ENCODE results near the gene IL17RD. TPM values are rescaled to one million over a fixed set of nuclear protein-coding genes. Genes with fewer than 3 reads are reported as not detected.

The IL17RD gene
- total and polyA plus RNA-seq, 2 donors from 2014 or later: 4.4 to 18.9 TPM

GRCh38 chr3:57080171-57080570, 85.0 kb downstream of the IL17RD start:
- FAIRE-seq (no peak), DNase-seq (peak in 1 of 5 donors; percentile 32)
- H3K4me3 ChIP-seq (ENCODE audit: low read length in 3 of 3): no peak overlapping the region
- intact Hi-C loops (cut with DNase I): no loop called here
- no peak overlapping the region for H3K9ac ChIP-seq (ENCODE audit: low read length in 3 of 3)
- TF ChIP-seq, protein P1, sequence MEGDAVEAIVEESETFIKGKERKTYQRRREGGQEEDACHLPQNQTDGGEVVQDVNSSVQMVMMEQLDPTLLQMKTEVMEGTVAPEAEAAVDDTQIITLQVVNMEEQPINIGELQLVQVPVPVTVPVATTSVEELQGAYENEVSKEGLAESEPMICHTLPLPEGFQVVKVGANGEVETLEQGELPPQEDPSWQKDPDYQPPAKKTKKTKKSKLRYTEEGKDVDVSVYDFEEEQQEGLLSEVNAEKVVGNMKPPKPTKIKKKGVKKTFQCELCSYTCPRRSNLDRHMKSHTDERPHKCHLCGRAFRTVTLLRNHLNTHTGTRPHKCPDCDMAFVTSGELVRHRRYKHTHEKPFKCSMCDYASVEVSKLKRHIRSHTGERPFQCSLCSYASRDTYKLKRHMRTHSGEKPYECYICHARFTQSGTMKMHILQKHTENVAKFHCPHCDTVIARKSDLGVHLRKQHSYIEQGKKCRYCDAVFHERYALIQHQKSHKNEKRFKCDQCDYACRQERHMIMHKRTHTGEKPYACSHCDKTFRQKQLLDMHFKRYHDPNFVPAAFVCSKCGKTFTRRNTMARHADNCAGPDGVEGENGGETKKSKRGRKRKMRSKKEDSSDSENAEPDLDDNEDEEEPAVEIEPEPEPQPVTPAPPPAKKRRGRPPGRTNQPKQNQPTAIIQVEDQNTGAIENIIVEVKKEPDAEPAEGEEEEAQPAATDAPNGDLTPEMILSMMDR (IDR thresholded peaks at IDR 0.05; ENCODE audit: borderline replicate concordance, extremely low read depth, insufficient read depth): no peak
- H3K27ac ChIP-seq (ENCODE audit: low read depth in 2 of 2, low read length in 2 of 2): no peak overlapping the region
- no peaks in the 10 kb centered on the region for H3K36me3 ChIP-seq (ENCODE audit: control insufficient read depth in 2 of 3, insufficient read depth in 3 of 3, low read length in 3 of 3)
- peaks cover 0 to 10% (median 10%) of the 10 kb centered on the region in 3 donors for H3K4me1 ChIP-seq (ENCODE audit: control insufficient read depth in 2 of 3, insufficient read depth in 2 of 3, low read depth in 1 of 3, low read length in 3 of 3)
- no peaks in the 10 kb centered on the region for H3K27me3 ChIP-seq (ENCODE audit: control insufficient read depth, insufficient read depth, low read length)
- H3K9me3 ChIP-seq (ENCODE audit: control insufficient read depth in 2 of 3, insufficient read depth in 1 of 3, low read length in 3 of 3): no peaks in the 10 kb centered on the region

DNA sequence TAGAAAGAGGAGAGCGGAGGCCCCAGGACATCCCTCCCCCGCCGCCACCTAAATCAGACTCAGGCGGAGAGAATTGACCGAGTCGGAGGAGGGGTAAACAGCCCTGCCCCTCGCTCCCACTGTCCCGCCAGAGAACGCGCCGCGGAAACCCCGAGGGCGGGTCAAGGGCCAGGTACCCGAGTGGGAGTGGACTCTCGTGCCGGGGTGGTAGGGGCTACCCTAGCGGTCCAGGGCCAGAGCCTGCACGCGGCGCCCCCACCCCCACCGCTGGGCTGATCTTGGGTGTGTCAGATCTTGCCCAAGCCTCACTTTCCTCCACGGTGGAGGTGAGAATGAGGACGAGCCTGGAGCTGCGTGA, 85.7 kb downstream of the IL17RD start:
- no peak for FAIRE-seq
- no peak overlapping the region for H3K27ac ChIP-seq (ENCODE audit: low read depth in 2 of 2, low read length in 2 of 2)
- DNase-seq: peak in 1 of 5 donors; percentile 85
- H3K9ac ChIP-seq (ENCODE audit: low read length in 3 of 3): peak overlapping the region in 1 of 3 donors; percentile 40
- intact Hi-C loops (cut with DNase I): no loop called here
- peak overlapping the region; percentile 33 to 61 (median 59) for H3K4me3 ChIP-seq (ENCODE audit: low read length in 3 of 3)
- H3K9me3 ChIP-seq (ENCODE audit: control insufficient read depth in 2 of 3, insufficient read depth in 1 of 3, low read length in 3 of 3): no peaks in the 10 kb centered on the region
- TF ChIP-seq, protein P1 (IDR thresholded peaks at IDR 0.05; ENCODE audit: borderline replicate concordance, extremely low read depth, insufficient read depth): no peak
- H3K36me3 ChIP-seq (ENCODE audit: control insufficient read depth in 2 of 3, insufficient read depth in 3 of 3, low read length in 3 of 3): no peaks in the 10 kb centered on the region
- H3K4me1 ChIP-seq (ENCODE audit: control insufficient read depth in 2 of 3, insufficient read depth in 2 of 3, low read depth in 1 of 3, low read length in 3 of 3): peaks cover 0 to 10% (median 10%) of the 10 kb centered on the region in 3 donors
- no peaks in the 10 kb centered on the region for H3K27me3 ChIP-seq (ENCODE audit: control insufficient read depth, insufficient read depth, low read length)

- no peak for FAIRE-seq
- intact Hi-C loops (cut with DNase I): no loop called here
Measured at GRCh38 chr3:57078635-57079473, 86.3 kb downstream of the IL17RD start.

More at GRCh38 chr3:57078635-57079473, 86.3 kb downstream of the IL17RD start:
- no peaks in the 10 kb centered on the region for H3K9me3 ChIP-seq (ENCODE audit: control insufficient read depth in 2 of 3, insufficient read depth in 1 of 3, low read length in 3 of 3)
- no peaks in the 10 kb centered on the region for H3K27me3 ChIP-seq (ENCODE audit: control insufficient read depth, insufficient read depth, low read length)
- peak; percentile 80 to 89 (median 85) for DNase-seq
- no peaks in the 10 kb centered on the region for H3K36me3 ChIP-seq (ENCODE audit: control insufficient read depth in 2 of 3, insufficient read depth in 3 of 3, low read length in 3 of 3)
- H3K4me3 ChIP-seq (ENCODE audit: low read length in 3 of 3): peak overlapping the region; percentile 74 to 85 (median 81)
- peak overlapping the region; percentile 22 to 80 for H3K27ac ChIP-seq (ENCODE audit: low read depth in 2 of 2, low read length in 2 of 2)
- TF ChIP-seq, protein P1 (IDR thresholded peaks at IDR 0.05; ENCODE audit: borderline replicate concordance, extremely low read depth, insufficient read depth): no peak
- peak overlapping the region; percentile 58 to 72 (median 66) for H3K9ac ChIP-seq (ENCODE audit: low read length in 3 of 3)
- H3K4me1 ChIP-seq (ENCODE audit: control insufficient read depth in 2 of 3, insufficient read depth in 2 of 3, low read depth in 1 of 3, low read length in 3 of 3): peaks cover 0 to 10% (median 10%) of the 10 kb centered on the region in 3 donors

Data from kidney (tissue), 14 donors.